HG03342 (cell line): ENCODE data around the gene TRIM5.
"Not testable (repeated sequence)": the region's sequence is repeated elsewhere in the genome, so short reads cannot be mapped to it uniquely, and the experiment has no call there.

Source experiments
- ATAC-seq: cut with Tn5 transposase; IDR thresholded peaks from one replicate; pipeline ENCODE4 v1.9.1; 2021; ENCODE audit warnings: mild to moderate bottlenecking, moderate library complexity; ENCODE audit not compliant: unreplicated experiment

The TRIM5 gene, protein sequence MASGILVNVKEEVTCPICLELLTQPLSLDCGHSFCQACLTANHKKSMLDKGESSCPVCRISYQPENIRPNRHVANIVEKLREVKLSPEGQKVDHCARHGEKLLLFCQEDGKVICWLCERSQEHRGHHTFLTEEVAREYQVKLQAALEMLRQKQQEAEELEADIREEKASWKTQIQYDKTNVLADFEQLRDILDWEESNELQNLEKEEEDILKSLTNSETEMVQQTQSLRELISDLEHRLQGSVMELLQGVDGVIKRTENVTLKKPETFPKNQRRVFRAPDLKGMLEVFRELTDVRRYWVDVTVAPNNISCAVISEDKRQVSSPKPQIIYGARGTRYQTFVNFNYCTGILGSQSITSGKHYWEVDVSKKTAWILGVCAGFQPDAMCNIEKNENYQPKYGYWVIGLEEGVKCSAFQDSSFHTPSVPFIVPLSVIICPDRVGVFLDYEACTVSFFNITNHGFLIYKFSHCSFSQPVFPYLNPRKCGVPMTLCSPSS

DNA sequence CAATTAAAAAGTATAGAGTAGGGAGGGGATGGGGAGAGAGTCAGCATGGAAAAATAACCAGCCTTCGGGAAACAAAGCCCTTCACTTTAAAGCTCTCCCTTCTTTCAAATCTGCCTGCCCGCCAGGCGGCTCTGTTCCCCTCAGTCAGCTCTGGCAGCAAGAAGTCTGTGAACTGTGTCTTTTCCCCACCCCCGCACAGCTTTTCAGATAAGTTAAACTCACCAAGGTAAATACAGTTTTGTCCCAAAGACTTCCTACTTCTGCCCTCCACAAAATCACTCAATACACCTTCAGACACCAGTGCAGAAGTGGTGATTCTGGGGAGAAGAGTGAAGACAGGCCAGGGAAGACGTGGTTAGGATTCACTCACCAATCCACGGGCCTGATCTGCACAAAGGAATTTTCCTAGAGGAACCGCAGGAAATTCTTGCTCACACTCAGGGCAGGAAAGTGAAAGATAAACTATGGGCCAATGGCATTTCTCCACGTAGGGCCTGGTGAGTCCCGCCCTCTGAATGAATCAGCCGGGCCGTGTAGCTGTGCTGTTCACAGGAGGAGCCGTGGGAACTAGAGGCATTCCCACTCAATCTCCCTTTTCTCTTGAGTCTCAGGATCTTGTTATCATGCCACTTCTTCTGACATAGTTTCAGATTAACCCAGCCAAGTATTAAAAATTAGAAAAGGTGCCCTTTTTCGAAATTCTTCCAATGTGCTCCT is at the start of gene TRIM5:
Gene TRIM5, minus strand, starts transcription at position 429 of the 717 bp plus-strand sequence. CDS start 4,897 bp downstream, outside the sequence.
- peak; percentile 72 for ATAC-seq

DNA sequence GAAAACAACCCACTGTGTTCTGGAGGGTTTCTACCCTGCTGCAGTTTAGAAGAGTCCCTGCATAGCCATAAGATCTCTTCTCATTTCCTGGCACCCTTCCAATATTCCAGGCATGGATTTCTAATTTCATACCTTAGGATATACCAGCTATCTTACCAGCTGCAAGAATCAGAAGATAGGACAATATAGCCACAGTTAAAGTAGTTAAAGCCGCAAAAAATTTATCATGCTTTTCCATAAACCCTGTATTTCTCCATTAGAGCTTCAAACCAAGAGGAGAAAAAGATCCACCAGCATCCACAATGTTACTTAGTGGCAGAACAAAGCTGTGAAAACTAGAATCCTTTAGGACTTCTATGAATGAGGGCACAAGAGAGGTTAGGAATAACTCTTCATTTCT is 42.8 kb upstream of the TRIM5 start:
- ATAC-seq, result no peak

DNA sequence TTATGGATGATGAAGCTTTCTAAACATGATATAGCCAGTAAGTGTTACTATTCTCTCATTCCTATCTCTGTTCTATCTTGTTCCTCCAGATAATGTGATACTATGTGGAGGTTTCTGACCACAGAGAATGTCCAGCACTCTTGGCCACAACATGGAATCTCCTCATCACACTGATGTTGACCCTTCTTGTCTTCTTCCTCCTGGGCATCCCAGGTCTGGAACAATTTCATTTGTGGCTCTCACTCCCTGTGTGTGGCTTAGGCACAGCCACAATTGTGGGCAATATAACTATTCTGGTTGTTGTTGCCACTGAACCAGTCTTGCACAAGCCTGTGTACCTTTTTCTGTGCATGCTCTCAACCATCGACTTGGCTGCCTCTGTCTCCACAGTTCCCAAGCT is 41.5 kb upstream of the TRIM5 start:
- ATAC-seq, result no peak

DNA sequence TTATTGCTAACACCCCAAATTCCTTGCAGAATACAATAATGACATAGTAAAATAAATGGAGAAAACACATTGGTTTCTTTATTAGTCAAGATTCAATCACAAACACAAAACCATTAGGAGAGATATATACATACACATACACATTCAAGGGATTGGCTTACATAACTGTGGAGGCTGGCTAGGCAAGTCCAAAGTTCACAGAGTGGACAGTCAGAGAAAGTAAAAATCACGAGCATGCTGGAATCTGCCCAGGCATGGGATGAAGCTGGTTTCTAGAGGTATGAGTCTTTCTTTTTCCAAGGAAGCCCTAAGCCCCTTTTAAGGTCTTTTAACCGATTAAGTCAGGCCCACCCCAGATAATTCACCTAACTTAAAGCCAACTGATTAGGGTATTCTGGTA is 37.7 kb upstream of the TRIM5 start:
- ATAC-seq, result no peak

DNA sequence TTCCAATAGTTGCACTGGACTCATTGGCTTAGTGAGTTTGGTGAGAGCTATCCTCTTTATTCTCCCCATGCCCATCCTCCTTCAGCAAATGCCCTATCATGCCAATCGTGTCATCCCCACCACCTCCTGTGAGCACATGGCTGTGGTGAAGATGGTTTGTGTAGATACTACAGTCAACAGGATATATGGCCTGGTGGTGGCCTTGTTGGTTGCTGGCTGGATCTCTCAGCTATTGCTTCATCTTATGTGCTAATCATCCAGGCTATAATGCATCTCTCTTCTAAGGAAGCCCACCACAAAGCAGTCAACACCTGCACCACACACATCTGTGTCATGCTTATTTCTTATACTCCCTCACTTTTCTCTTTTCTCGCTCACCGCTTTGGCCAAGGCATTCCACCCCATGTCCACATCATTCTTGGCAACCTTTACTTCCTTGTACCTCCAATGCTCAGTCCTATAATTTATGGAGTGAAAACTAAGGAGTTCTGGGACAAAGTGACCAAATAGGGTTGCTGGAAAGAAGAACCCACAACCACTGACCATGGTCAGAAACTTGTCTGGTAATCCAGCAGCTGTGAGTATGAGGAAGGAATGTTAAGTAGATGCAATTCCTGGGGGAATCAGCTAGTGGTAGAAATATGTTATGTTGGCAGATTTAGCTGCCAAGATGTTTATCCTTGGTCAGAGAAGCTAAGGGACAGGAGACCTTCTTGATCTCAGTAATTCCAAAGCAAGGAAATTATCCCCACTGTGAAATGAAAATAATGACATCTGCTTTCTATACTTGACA is 35.0 kb upstream of the TRIM5 start:
- ATAC-seq, result no peak

DNA sequence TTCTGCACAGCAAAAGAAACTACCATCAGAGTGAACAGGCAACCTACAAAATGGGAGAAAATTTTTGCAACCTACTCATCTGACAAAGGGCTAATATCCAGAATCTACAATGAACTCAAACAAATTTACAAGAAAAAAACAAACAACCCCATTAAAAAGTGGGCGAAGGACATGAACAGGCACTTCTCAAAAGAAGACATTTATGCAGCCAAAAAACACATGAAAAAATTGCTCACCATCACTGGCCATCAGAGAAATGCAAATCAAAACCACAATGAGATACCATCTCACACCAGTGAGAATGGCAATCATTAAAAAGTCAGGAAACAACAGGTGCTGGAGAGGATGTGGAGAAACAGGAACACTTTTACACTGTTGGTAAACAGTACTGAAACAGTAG is 31.6 kb upstream of the TRIM5 start:
- ATAC-seq, result not testable (repeated sequence)

DNA sequence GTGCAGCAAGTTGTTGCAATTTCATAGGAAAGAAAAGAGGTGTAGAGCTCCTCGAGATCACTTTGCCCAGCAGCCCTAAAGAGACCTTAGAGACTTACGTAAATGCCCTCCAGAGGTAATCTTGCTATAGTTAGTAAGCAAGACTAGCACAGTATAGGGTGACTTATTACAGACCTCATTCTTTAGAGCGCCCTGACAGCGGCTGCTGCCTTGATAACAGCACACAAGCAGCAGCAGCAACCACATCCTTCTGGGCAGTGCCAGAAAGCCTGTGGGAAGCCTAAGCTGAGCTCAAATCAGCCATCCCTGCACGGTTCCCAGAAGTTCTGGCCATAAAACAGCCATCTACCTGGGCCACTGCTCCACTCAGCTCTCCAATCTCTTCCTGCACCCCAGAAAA is 28.8 kb upstream of the TRIM5 start:
- no peak for ATAC-seq

DNA sequence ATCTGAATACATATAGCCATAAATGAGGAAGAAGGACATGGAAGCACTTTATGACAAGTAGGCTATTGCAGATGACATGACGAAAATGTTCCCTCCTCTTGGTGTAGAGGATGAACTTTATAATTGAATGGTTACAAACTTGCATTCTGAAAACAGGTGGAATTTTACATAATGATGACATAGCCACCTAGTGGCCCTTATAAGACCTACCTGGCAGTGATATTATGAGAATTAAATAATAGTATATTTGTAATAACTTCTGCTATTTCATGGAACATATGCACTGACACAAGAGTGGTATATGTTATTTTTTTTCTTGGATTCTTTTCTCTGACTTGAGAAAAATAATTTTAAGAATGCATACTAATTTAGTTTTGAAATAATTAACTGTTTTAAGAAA is 27.6 kb upstream of the TRIM5 start:
- peak; percentile 65 for ATAC-seq

DNA sequence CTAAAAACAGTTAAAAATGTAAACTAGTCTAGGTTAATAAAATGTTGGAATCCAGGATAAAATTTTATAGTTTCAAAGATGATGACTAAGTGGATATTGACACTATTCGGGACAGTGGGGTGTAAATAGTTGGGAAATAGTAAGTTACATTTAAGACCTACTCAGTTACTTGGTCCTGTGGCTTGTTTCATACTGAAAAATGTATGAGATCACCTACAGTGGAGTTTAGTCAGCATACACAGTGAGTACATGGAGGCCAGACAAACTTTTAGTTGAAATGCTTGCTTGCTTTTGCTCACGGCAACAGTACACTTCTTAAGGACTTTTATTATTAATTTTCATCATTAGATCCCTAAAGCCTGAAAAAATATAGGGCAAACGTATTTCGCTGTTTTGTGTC is 20.8 kb upstream of the TRIM5 start:
- no peak for ATAC-seq

DNA sequence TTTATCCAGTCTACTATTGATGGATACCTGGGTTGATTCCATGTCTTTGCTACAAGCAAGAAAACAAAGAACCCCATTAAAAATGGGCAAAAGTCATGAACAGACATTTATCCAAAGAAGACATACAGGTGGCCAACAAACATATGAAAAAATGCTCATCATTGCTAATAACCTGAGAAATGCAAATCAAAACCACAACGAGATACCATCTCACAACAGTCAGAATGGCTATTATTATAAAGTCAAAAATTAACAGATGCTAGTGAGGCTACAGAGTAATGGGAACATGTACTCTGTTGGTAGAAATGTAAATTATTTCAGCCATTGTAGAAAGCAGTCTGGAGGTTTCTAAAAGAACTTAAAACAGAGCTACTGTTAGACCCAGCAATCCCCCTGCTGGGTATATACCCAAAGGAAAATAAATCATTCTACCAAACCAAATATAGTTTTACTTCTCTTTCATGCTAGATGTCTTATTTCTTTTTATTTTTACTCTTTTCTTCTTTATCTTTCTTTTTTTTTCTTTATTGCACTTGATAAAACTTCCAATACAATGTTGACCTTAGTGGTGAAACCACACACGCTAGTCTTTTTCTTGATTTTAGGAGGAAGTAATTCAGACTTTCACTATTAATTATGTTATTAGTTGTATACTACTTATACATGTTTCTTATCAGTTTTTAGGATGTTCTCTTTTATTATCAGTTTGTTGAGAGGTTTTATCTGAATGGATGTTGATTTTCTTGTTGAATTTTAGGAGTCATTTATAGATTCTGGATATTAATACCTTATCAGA is 19.1 kb upstream of the TRIM5 start:
- peak; percentile 81 for ATAC-seq

DNA sequence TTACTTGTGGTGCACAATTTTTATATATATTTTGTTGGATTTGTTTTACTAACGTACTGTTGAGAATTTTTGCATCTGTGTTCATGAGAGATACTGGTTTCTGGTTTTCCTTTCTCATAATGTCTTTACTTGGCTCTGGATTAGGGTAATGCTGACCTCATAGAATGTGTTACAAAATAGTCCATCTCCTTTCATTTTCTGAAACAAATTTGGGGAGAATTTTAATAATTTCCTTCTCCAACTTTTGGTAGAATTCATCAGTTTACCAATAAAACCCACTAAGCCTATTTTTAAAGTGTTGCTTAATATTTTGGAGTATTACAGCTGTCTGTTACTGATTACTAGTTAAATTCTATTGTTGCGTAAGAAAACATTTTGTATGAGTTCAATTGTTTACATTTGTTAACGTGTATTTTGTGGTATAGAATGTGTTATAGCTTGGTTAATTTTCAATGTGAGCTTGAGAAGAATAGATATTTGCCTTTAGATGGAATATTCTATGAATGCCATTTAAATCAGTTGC is 16.2 kb upstream of the TRIM5 start:
- no peak for ATAC-seq

DNA sequence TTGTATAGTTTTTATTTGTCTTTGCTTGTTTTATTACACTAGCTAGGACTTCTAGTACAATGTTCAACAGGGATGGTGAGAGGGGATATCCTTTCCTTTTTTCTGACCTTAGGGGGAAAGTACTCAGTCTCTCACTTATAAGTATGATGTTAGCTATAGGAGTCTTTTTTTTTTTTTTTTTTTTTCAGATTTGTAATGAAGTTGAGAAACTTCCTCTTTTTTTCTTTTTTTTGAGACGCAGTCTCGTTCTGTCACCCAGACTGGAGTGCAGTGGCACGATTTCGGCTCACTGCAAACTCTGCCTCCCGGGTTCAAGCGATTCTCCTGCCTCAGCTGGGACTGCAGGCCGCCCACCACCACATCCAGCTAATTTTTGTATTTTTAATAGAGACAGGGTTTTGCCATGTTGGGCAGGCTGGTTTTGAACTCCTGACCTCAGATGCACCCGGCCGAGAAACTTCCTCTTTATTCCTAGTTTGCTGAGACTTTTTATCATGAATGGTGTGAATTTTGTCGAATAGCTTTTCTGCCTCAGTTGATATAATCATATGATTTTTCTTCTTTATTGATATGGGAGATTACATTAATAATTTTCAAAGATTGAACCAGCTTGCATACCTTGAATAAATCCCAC is 15.7 kb upstream of the TRIM5 start:
- ATAC-seq, result no peak

DNA sequence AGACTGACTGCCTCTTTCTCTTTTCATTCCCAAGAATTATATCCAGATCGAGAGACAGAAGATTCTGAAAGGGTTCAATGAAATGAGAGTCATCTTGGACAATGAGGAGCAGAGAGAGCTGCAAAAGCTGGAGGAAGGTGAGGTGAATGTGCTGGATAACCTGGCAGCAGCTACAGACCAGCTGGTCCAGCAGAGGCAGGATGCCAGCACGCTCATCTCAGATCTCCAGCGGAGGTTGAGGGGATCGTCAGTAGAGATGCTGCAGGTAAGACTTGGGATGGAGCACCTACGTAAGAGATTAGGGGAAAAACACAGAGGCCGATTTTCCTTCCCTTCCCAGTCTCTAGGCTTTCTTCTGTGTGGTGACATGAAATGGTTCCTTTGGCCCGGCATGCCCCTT is 13.4 kb upstream of the TRIM5 start:
- no peak for ATAC-seq

DNA sequence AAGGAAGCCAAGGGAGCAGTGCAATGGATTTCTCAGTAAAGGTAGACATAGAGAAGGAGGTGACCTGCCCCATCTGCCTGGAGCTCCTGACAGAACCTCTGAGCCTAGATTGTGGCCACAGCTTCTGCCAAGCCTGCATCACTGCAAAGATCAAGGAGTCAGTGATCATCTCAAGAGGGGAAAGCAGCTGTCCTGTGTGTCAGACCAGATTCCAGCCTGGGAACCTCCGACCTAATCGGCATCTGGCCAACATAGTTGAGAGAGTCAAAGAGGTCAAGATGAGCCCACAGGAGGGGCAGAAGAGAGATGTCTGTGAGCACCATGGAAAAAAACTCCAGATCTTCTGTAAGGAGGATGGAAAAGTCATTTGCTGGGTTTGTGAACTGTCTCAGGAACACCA is 11.3 kb upstream of the TRIM5 start:
- ATAC-seq, result no peak

DNA sequence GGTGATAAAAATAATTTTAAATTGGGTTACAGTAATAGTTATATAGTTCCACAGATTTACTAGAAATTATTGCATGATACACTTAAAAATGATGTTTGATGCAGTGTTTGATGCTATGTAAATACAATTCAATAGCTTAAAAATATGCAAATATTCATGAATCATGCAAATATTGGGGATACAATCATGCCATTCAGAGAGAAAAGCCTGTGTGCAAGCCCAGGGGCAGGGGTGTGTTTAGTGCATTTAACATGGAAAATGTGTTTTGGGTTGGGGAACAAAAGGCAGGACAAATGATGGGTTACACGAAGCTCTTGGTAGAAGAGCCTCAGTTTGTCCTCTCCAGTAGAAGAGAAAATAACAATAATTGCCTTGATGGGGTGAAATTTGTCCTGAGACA is 10.7 kb upstream of the TRIM5 start:
- no peak for ATAC-seq

DNA sequence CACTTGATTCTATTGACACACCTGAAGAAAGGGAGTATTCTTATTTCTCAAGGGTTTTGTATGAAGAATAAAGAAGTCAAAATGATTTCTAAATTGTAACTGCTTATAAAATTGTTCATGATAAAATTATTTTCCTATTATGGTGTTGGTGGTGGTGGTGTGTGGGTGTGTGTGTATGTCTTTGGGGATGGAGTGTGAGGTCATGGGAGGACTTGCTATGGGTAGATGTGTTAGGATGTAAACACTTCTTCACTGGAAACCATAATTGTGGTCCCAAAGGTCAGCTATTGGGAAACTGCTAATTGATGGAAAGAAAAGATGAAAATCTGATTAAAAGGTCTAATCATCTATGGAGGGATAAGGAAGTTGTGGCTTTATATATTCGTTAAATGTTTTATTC is 9.8 kb upstream of the TRIM5 start:
- ATAC-seq, result no peak

DNA sequence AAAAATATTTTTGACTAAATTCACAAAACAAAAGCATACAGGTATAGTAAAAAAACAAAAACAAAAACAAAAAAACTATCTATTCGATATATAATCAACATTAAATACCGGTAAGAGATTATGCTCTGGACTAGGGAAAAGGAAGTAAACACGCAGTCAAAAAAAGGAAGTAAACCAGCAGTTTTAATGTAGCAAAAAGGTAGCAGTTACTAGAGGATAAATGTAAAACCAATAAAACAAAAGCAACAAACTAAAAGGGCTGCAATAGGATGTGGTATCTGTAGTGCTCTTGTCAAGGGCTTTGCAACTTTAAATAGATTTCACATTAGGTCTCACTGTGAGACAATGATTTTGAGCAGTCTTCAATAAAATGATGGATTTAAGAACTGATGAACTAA is 7.1 kb upstream of the TRIM5 start:
- ATAC-seq, result no peak

DNA sequence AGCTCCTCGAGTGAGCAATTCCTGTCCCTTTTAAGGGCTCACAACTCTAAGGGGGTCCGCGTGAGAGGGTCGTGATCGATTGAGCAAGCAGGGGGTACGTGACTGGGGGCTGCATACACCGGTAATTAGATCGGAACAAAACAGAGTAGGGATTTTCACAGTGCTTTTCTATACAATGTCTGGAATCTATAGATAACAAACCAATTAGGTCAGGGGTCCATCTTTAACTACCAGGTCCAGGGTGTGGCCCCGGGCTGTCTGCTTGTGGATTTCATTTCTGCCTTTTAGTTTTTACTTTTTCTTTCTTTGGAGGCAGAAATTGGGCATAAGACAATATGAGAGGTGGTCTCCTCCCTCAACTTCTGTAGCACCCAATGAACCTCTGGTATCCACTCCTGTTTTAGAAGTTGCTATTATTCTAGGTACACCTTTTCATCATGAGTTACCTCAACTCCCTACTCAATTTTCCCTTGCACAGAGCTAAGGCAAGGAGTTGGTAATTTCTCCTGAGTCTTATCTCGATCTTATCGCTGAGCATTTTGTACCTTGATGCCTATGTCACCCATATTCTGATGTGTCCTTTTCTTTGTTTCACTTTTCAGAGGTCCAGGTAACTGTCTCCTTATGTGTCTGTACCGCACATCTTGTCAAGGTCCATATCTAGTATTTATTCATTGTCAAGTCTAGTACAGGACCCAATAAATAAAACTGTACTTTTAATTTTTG is 6.5 kb upstream of the TRIM5 start:
- ATAC-seq, result not testable (repeated sequence)

DNA sequence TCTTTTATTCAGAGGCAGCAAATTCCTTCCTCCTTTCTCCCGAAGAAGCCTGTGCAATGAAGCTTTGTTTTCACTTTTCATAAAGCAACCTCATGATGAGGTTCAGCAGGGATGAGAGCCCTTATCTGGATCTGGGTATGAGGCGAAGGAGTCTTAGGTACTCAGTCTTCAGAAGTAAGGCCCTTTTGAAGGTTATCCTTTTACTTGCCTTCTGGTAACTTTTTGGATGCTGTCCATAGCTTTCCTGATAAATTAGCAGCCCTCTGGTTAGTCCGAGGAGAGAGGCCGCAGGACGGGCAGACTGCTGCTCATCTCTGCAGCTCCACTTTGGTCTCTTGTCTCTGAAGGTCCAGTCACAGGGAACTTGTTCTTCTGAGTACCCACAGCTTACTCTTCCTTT is 5.9 kb upstream of the TRIM5 start:
- ATAC-seq, result no peak
